ENCODE measurements around the gene ZNF316.
"Not testable (repeated sequence)": the region's sequence is repeated elsewhere in the genome, so short reads cannot be mapped to it uniquely, and the experiment has no call there.

ZNF316 gene

GRCh38 chr7:6648066-6648814, 11.1 kb downstream of the ZNF316 start:
- FAIRE-seq, result no peak

DNA sequence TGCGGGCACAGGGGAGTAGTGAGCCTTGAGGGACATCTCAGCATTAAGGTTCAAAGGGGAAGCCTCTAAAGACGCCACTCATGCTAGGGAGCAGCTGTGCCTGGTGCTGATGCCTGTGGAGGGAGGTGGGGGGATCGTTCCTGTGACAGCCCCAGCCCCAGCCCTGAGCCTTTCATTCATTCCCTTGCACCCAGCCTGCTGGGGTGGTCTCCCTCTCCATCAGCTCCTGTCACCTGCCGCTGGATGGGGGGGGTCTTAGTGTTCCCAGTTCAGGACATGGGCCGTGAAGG, 11.6 kb downstream of the ZNF316 start:
- no peak for FAIRE-seq

GRCh38 chr7:6649241-6649961, 12.3 kb downstream of the ZNF316 start:
- no peak for FAIRE-seq

DNA sequence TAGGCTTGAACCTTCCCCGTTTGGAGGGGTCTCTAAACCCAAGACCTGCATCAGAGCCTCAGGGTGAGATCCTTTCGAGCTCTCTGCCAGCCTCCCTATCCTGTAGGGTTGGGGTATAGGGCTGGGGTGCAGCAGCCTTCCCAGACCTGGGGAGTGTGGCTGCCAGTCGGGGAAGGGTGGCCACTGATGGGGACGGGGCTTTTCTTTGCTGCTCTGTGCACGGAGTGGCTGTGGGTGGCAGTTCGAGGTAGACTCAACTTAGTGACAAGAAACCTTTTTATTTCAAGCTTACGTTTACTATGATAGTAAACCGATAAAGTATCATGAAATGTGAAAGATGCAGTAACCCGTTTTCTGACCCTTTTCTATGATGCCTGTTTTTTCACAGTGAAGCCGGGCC, 13.0 kb downstream of the ZNF316 start:
- FAIRE-seq, result no peak

- no peak for FAIRE-seq
Observed at GRCh38 chr7:6650521-6651011, 13.4 kb downstream of the ZNF316 start.

DNA sequence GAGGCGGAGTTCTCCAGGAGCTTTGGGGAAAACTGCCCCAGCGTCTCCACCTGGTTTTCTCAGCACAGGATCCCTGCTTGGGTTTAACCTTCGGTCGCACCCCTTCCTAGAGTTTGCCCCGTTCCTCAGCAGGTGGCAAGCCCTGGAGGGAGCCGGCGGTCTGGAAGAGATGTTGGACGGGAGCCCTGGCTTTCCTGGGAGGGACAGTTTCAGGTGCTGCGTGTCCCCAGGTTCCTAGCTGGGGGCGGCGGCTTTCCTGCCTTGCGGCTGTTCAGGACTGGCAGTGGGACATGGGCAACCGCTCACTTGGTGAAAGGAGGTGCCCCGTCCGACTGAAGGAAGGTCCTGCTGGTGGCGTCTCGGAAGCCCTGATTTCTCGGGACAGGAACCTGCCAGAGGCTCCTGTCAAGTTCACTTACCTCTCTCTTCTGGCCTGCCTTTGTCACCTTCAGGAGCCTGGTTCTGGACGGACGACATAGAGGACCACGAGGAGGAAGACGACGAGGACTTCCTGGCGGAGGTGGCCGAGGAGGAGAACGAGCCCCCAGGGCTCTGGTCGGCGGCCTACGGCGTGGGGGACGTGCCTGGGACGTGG, 14.8 kb downstream of the ZNF316 start:
- FAIRE-seq, result no peak

- no peak for FAIRE-seq
Observed at GRCh38 chr7:6652446-6653011, 15.4 kb downstream of the ZNF316 start.

- FAIRE-seq, result no peak
Observed at GRCh38 chr7:6653071-6654003, 16.2 kb downstream of the ZNF316 start.

DNA sequence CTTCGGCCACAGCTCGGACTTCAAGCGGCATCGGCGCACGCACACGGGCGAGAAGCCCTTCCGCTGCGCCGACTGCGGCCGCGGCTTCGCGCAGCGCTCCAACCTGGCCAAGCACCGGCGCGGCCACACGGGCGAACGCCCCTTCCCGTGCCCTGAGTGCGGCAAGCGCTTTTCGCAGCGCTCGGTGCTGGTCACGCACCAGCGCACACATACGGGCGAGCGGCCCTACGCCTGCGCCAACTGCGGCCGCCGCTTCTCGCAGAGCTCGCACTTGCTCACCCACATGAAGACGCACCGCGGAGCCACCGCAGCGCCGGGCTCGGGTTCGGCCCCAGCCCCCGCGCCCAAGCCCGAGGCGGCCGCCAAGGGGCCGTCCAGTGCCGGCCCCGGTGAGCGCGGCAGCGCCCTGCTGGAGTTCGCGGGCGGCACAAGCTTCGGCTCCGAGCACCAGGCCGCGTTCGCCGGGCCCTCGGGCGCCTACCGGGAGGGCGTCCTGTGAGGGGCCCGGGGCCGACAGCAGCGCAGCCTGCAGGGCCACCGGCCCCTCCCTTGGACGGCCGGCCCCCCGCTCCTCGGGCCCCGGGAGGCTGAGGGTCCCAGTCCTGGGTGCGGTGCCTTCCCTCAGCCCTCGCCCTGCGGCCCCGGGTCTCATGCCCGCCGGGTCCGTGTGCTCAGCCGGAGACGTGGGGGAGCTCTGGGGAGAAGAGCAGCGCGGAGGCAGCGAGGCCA, 17.2 kb downstream of the ZNF316 start:
- FAIRE-seq, result no peak

DNA sequence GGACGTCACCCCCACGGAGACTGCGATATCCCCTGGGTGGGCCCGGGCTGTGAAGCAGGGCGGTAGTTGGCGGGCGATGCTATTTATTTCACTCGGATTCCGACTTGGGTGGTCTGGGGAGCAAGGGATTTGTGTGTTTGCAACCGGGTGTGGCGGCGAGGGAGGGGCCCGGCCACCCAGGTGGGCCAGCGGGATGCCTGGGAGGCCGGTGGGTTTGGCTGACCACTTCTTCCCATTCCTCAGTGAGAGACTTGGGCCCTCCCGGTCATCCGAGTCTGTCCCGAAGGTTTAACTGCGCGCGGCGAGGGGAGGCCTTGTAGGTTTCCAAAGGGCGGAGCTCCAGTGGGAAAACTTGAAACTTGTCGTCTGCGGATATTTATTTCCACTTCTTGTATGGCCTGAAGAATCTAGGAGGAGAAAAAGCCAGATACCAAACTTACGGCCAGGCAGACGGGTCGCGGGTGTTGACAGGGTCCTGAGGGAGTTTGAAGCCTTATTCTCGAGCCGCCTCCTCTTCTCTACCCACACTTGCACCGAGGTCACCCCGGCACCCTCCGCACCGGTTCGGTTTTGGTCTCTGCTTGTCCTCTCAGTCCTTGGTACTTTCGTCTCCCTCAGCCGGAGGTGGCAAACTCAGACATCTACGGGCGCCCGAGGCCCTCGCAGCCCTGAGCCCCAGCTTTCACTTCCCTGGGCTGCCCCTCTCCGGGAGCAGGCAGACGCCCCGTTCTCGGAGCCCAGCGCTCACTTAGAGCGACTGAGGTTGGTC, 17.9 kb downstream of the ZNF316 start:
- FAIRE-seq, result no peak

- FAIRE-seq, result no peak
Observed at GRCh38 chr7:6655636-6656385, 18.7 kb downstream of the ZNF316 start.

DNA sequence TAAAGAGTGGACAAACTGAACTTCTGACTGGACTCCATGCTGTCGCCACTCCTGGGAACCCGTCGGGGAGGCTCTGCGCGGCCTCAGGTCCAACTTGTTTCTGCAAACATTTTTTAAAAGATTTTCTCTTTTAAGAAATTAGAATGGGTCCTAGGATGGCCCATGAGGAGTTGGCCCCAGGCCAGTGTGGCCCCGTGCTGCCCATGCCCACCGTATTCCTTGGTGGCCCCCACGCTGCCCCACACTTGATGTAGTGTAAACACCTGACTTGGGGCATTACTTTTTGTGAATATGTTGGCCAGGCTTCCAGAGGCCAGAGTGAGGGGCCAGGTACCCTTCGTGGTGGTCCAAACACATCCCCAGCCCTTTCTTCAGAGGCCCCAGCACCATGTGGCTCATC, 19.3 kb downstream of the ZNF316 start:
- no peak for FAIRE-seq

GRCh38 chr7:6658618-6659345, 21.7 kb downstream of the ZNF316 start:
- no peak for FAIRE-seq

DNA sequence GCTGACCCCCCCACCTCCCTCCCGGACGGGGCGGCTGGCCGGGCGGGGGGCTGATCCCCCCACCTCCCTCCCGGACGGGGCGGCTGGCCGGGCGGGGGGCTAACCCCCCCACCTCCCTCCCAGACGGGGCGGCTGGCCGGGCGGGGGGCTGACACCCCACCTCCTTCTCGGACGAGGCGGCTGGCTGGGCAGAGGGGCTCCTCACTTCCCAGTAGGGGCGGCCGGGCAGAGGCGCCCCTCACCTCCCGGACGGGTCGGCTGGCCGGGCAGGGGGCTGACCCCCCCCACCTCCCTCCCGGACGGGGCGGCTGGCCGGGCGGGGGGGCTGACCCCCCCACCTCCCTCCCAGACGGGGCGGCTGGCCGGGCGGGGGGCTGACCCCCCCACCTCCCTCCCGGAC, 33.7 kb downstream of the ZNF316 start:
- FAIRE-seq, result not testable (repeated sequence)

GRCh38 chr7:6675807-6676405, 38.8 kb downstream of the ZNF316 start:
- no peak for FAIRE-seq

- FAIRE-seq, result no peak
Observed at GRCh38 chr7:6680146-6680545, 43.0 kb downstream of the ZNF316 start.

DNA sequence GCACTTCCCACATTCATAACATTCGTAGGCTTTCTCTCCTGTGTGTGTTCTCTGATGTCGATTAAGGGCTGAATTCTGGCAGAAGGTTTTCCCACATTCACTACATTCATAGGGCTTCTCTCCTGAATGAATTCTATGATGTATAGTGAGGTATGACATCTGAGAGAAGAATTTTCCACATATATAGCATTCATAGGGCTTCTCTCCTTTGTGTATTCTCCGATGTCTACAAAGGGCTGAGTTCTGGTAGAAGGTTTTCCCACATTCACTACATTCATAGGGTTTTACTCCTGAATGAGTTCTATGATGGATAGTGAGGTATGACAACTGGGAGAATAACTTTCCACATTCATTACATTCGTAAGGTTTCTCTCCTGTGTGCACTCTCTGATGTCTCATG, 54.0 kb downstream of the ZNF316 start:
- no peak for FAIRE-seq

- FAIRE-seq, result no peak
Observed at GRCh38 chr7:6691609-6692106, 54.5 kb downstream of the ZNF316 start.

GRCh38 chr7:6700793-6701192, 63.7 kb downstream of the ZNF316 start:
- no peak for FAIRE-seq
